AG09309 (cell line): ENCODE measurements around the gene LYRM4.

Experiments
- DNase-seq: peaks from one replicate; pipeline ENCODE4 v3.0.0-alpha.2; 2010; ENCODE audit warnings: low read depth
- H3K4me3 ChIP-seq: 2 replicates; pipeline ENCODE4 v1.5.1; 2011; ENCODE audit warnings: mild to moderate bottlenecking, low read depth, low read length, moderate library complexity; ENCODE audit not compliant: control insufficient read depth
- CTCF ChIP-seq: IDR thresholded peaks from 2 replicates; pipeline ENCODE4 v1.5.1; 2011; ENCODE audit warnings: mild to moderate bottlenecking, low read depth, low read length, inconsistent platforms; ENCODE audit not compliant: insufficient read depth, control insufficient read depth; ENCODE audit errors: missing control alignments

The LYRM4 gene

GRCh38 chr6:5201271-5201670, 59.5 kb downstream of the LYRM4 start:
- no peak overlapping the region for H3K4me3 ChIP-seq
- no peak for DNase-seq
- no peak for TF ChIP-seq CTCF

- no peak overlapping the region for H3K4me3 ChIP-seq
- no peak for DNase-seq
- TF ChIP-seq CTCF, result no peak
Observed at GRCh38 chr6:5199702-5200101, 61.0 kb downstream of the LYRM4 start.

GRCh38 chr6:5199283-5199682, 61.5 kb downstream of the LYRM4 start:
- DNase-seq, result no peak
- no peak for TF ChIP-seq CTCF
- H3K4me3 ChIP-seq, result no peak overlapping the region

- H3K4me3 ChIP-seq, result no peak overlapping the region
- no peak for DNase-seq
- TF ChIP-seq CTCF, result no peak
Observed at GRCh38 chr6:5197084-5197483, 63.7 kb downstream of the LYRM4 start.

- DNase-seq, result no peak
- no peak overlapping the region for H3K4me3 ChIP-seq
- TF ChIP-seq CTCF, result no peak
Observed at GRCh38 chr6:5192135-5192794, 68.5 kb downstream of the LYRM4 start.

GRCh38 chr6:5191722-5192121, 69.0 kb downstream of the LYRM4 start:
- H3K4me3 ChIP-seq, result no peak overlapping the region
- TF ChIP-seq CTCF, result no peak
- DNase-seq, result no peak
